Prostate gland (tissue), 2 donors: ENCODE measurements around the gene CDH26. TPM values are rescaled to one million over a fixed set of nuclear protein-coding genes. Genes with fewer than 3 reads are reported as not detected.

Experiments
- DNase-seq: peaks from one replicate; pipeline ENCODE4 v3.0.0-alpha.2; 2019; ENCODE audit warnings: low spot score
- H3K27ac ChIP-seq, 2 donors: fragments of 200-600 bp; sonication (generic); 2 replicates each; pipeline ENCODE4 v1.5.1; 2017 to 2019
- H3K27me3 ChIP-seq: fragments of 200-600 bp; sonication (generic); replicated peaks from 2 replicates; pipeline ENCODE4 v1.5.1; 2019; ENCODE audit not compliant: insufficient read depth
- H3K36me3 ChIP-seq, 2 donors: fragments of 200-600 bp; sonication (generic); 1 replicate in 1 of 2; 2 replicates in 1 of 2; pipeline versions ENCODE4 v1.5.1 to v1.8.1; 2017 to 2019
- H3K4me1 ChIP-seq: fragments of 200-600 bp; sonication (generic); replicated peaks from 2 replicates; pipeline ENCODE4 v1.5.1; 2019
- H3K4me3 ChIP-seq, 2 donors: fragments of 200-600 bp; sonication (generic); 2 replicates each; pipeline ENCODE4 v1.5.1; 2017 to 2019
- H3K9me3 ChIP-seq: fragments of 200-600 bp; sonication (generic); 2 replicates; pipeline ENCODE4 v1.5.1; 2017
- POLR2A ChIP-seq: fragments of 450-650 bp; IDR thresholded peaks from one replicate; pipeline ENCODE4 v1.6.1; 2016; ENCODE audit warnings: antibody characterized with exemption, mild to moderate bottlenecking
- POLR2AphosphoS5 ChIP-seq: sonication (generic); formaldehyde crosslinking; IDR thresholded peaks from one replicate; pipeline ENCODE4 v1.6.1; 2017; ENCODE audit warnings: antibody characterized with exemption
- WGBS: methylation state at CpG from one replicate; pipeline ENCODE4 v1.1.5; 2018; 5-methylcytosine and 5-hydroxymethylcytosine counted together
- intact Hi-C: fragments of 100-400 bp; cut with DNase I; formaldehyde crosslinking; loops from one replicate; pipeline ENCODE4 v1.14.2; 2022
- total RNA-seq, 2 donors: library from RNA; depleted of rRNA; stranded (reverse); fragments of >200 nt; gene quantifications; one replicate each; pipeline ENCODE4 v1.1.0, GENCODE V29; 2016
- TF ChIP-seq, protein P1 (sequence below), 4 experiments: fragments of 200-600 bp in 2 of 4; fragments of 450-650 bp in 2 of 4; sonication (generic) in 2 of 4; IDR thresholded peaks; 1 replicate in 3 of 4; 2 replicates in 1 of 4; pipeline ENCODE4 v1.5.1; 2016 to 2019; ENCODE audit warnings: antibody characterized with exemption in 4 of 4, mild to moderate bottlenecking in 2 of 4, moderate library complexity in 2 of 4

The CDH26 gene
- total RNA-seq, 2 donors from 2014 or later = 11.0 to 30.6 TPM

DNA sequence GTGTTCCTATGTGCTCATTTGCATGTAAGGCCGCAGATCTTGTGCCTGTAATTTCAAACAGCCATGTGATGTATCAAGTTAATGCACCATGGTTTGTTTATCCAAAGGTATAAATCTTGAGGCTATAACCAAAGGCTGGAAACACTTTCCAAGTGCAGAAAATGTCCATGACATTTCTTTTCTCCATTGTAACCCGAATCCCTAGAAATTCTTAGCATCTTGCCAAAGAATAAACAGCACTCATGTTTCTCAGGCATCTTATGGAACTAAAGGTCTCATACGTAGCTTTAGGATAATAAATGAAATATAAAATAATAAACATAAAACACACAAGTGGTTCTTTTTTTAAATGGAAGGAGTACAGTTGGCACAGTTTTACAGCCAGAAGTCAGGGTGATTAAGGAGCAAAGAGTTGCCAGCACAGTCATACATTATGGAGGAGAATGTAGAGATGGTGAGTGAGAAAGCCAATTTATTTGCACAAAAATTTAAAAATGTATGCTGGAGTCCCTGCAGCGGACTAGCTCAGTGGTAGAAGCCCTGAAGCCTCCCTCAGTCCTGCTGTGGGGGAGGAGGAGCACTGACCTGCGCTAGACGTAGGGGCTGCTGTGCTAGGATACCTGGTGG, 18.0 kb downstream of the CDH26 start:
- Histone ChIP-seq H3K4me1 (no peaks in the 10 kb centered on the region), H3K36me3 (no peaks in the 10 kb centered on the region), H3K4me3 (no peak overlapping the region), H3K9me3 (no peaks in the 10 kb centered on the region), H3K27me3 (no peaks in the 10 kb centered on the region), H3K27ac (no peak overlapping the region)
- 52% methylated on average over 6 of the region's 6 CpGs for WGBS
- DNase-seq = no peak
- TF ChIP-seq POLR2A (no peak), POLR2AphosphoS5 (no peak)
- TF ChIP-seq, protein P1, sequence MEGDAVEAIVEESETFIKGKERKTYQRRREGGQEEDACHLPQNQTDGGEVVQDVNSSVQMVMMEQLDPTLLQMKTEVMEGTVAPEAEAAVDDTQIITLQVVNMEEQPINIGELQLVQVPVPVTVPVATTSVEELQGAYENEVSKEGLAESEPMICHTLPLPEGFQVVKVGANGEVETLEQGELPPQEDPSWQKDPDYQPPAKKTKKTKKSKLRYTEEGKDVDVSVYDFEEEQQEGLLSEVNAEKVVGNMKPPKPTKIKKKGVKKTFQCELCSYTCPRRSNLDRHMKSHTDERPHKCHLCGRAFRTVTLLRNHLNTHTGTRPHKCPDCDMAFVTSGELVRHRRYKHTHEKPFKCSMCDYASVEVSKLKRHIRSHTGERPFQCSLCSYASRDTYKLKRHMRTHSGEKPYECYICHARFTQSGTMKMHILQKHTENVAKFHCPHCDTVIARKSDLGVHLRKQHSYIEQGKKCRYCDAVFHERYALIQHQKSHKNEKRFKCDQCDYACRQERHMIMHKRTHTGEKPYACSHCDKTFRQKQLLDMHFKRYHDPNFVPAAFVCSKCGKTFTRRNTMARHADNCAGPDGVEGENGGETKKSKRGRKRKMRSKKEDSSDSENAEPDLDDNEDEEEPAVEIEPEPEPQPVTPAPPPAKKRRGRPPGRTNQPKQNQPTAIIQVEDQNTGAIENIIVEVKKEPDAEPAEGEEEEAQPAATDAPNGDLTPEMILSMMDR (IDR thresholded peaks at IDR 0.05) = no peak
- intact Hi-C loops = no loop called here

DNA sequence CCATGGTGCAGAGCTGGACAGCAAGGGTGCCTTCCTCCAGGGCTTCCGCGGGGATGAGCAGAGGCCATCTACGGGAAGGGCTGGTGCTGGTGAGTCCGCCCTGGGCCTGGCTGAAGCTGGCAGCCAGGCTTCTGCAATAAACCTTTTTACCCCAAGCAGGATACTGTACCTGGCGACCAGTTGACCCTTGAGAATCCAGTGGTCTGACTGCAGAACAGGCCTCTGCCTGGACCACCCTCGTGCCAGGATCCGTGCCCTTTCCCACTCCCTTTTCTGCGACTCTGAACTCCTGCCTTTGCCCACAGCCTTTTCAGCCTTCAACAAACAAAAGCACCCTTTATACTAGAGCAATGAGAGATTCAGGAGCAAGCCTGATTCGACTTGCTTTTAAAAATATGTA, 18.9 kb downstream of the CDH26 start:
- TF ChIP-seq POLR2A = no peak
- TF ChIP-seq, protein P1 (IDR thresholded peaks at IDR 0.05) = no peak
- no peak for TF ChIP-seq POLR2AphosphoS5
- H3K27me3 ChIP-seq = no peaks in the 10 kb centered on the region
- no peak for DNase-seq
- 78% methylated on average over 6 of the region's 9 CpGs for WGBS
- no peak overlapping the region for H3K4me3 ChIP-seq
- intact Hi-C loops = no loop called here
- H3K36me3 ChIP-seq = no peaks in the 10 kb centered on the region
- no peaks in the 10 kb centered on the region for H3K4me1 ChIP-seq
- no peaks in the 10 kb centered on the region for H3K9me3 ChIP-seq
- no peak overlapping the region for H3K27ac ChIP-seq

DNA sequence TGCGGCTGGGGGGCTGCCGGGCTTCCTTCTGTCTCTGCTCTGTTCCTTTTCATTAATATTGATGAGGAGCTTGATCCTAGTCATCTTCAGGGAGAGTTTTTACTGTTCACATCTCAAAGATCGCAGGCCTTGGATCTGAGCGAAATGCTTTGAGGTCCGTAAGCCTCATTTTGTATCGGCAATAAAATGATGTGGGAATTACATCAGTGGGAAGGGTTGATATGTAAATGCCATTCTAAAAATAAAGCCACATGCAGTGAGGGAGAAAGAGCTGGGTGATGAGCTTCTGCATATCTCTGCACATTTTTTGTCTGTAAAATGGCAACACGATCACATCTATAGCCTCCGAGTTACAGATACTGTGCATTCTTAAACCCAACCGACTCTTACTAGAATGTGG, 24.9 kb downstream of the CDH26 start:
- H3K4me3 ChIP-seq = no peak overlapping the region
- no peaks in the 10 kb centered on the region for H3K4me1 ChIP-seq
- DNase-seq = no peak
- TF ChIP-seq POLR2A = no peak
- TF ChIP-seq, protein P1 (IDR thresholded peaks at IDR 0.05) = no peak
- no peak for TF ChIP-seq POLR2AphosphoS5
- no peaks in the 10 kb centered on the region for H3K36me3 ChIP-seq
- no peaks in the 10 kb centered on the region for H3K27me3 ChIP-seq
- H3K27ac ChIP-seq = no peak overlapping the region
- no peaks in the 10 kb centered on the region for H3K9me3 ChIP-seq
- intact Hi-C loops = no loop called here
- 91% methylated on average over 9 of the region's 9 CpGs for WGBS

DNA sequence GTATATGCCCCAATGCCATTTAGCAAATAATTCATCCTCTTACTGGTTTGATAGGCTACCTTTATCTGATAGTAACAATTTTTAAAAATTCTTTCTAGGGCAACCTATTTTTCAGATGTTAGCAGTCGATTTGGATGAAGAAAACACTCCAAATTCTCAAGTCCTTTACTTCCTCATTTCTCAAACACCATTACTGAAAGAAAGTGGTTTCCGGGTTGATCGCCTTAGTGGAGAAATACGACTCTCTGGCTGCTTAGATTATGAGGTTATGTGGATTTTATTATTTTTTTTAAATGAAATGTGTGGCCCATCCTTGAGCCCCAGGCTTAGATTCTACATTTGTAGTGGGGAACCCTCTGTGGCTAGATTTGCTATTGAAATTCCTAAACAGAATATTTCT, 26.3 kb downstream of the CDH26 start:
- Histone ChIP-seq H3K4me1 (no peaks in the 10 kb centered on the region), H3K4me3 (no peak overlapping the region), H3K27me3 (no peaks in the 10 kb centered on the region), H3K9me3 (no peaks in the 10 kb centered on the region), H3K27ac (no peak overlapping the region), H3K36me3 (no peaks in the 10 kb centered on the region)
- 81% methylated on average over 4 of the region's 4 CpGs for WGBS
- no peak for DNase-seq
- no peak for TF ChIP-seq POLR2AphosphoS5
- TF ChIP-seq, protein P1 (IDR thresholded peaks at IDR 0.05) = no peak
- TF ChIP-seq POLR2A = no peak
- intact Hi-C loops = no loop called here

DNA sequence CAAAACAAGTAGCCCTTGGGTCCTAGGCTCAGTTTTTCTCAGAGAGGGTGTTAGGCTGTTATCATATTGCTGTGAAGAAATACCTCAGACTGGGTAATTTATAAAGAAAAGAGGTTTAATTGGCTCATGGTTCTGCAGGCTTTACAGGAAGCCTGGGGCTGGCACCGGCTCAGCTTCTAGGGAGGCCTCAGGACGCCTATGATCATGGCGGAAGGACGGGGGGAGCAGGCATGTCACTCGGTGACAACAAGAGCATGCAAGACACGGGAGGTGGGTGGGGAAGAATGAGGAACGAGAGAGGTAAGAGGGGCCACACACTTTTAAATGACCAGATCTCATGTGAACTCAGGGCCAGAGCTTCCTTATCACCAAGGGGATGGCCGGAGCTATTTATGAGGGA, 26.9 kb downstream of the CDH26 start:
- H3K4me3 ChIP-seq = no peak overlapping the region
- intact Hi-C loops = no loop called here
- H3K9me3 ChIP-seq = no peaks in the 10 kb centered on the region
- H3K27ac ChIP-seq = no peak overlapping the region
- DNase-seq = no peak
- TF ChIP-seq POLR2AphosphoS5 (no peak), POLR2A (no peak)
- TF ChIP-seq, protein P1 (IDR thresholded peaks at IDR 0.05) = no peak
- WGBS = 83% methylated on average over 8 of the region's 8 CpGs
- H3K4me1 ChIP-seq = no peaks in the 10 kb centered on the region
- no peaks in the 10 kb centered on the region for H3K27me3 ChIP-seq
- no peaks in the 10 kb centered on the region for H3K36me3 ChIP-seq
